Measurements from ENCODE around the gene ANKS1B. TPM values are rescaled to one million over a fixed set of nuclear protein-coding genes. Genes with fewer than 3 reads are reported as not detected.

Gene ANKS1B
- total and polyA plus RNA-seq, 10 of the 15 experiments (the other 5 are each of a cell fraction or from before 2014, with no cell fraction given) = 0.16 to 1.3 (median 0.82) TPM; not detected in 7

GRCh38 chr12:99911967-99912366 is 72.8 kb downstream of the ANKS1B start:
- ATAC-seq = peak; percentile 92
- ChIA-PET CTCF (no interaction called here), POLR2A (no interaction called here), RAD21 (ENCODE audit: unreplicated experiment) (no interaction called here), SMC1A (ENCODE audit: uncharacterized antibody, unreplicated experiment) (no interaction called here)
- Histone ChIP-seq H3K4me3 (no peak overlapping the region), H3K9me3 (replicated peaks; ENCODE audit: control insufficient read depth, insufficient read depth, low read length) (no peaks in the 10 kb centered on the region), H3K36me3 (ENCODE audit: control insufficient read depth in 2 of 2, insufficient read depth in 2 of 2, low read length in 1 of 2) (no peaks in the 10 kb centered on the region), H3K4me1 (ENCODE audit: control insufficient read depth, insufficient read depth, low read length) (no peaks in the 10 kb centered on the region), H2AFZ (ENCODE audit: control insufficient read depth, low read depth, low read length) (peak overlapping the region; percentile 33), H3K27me3 (replicated peaks in 1 of 2; ENCODE audit: control insufficient read depth in 2 of 2, insufficient read depth in 2 of 2, low read length in 1 of 2) (no peaks in the 10 kb centered on the region), H3K9ac (ENCODE audit: control insufficient read depth, insufficient read depth, low read length) (no peak overlapping the region), H4K20me1 (ENCODE audit: control insufficient read depth, insufficient read depth) (no peaks in the 10 kb centered on the region), H3K79me2 (ENCODE audit: control insufficient read depth, insufficient read depth, low read length) (no peaks in the 10 kb centered on the region), H3K27ac (ENCODE audit: control insufficient read depth, insufficient read depth) (peak overlapping the region; percentile 1; the same call in 1 of the 2 replicates), H3K4me2 (ENCODE audit: control insufficient read depth, insufficient read depth) (no peak overlapping the region)
- DNase-seq (ENCODE audit: low read depth, low spot score) = peak; percentile 36
- intact Hi-C loops (cut with micrococcal nuclease; ENCODE audit: unreplicated experiment) = no loop called here
- FAIRE-seq = peak; percentile 81
- TF ChIP-seq MTA2 (IDR thresholded peaks at IDR 0.05; ENCODE audit: low read depth) (peak; percentile 36; the same call in 1 of the 2 replicates), HDAC6 (IDR thresholded peaks at IDR 0.05; ENCODE audit: unreplicated experiment) (no peak), RB1 (IDR thresholded peaks at IDR 0.05; ENCODE audit: borderline replicate concordance) (no peak), PKNOX1 (IDR thresholded peaks at IDR 0.05) (peak; percentile 12; the same call in 1 of the 2 replicates)
- 94% methylated on average over 1 of the region's 1 CpG for WGBS (ENCODE audit: insufficient coverage, insufficient replicate concordance, low lambda C conversion rate, missing lambda C conversion rate)
- no TSS peak for BruUV-seq (replicated peaks)
- in situ Hi-C loops (cut with MboI) = no loop called here

- Histone ChIP-seq H3K27me3 (replicated peaks in 1 of 2; ENCODE audit: control insufficient read depth in 2 of 2, insufficient read depth in 2 of 2, low read length in 1 of 2) (no peaks in the 10 kb centered on the region), H3K4me1 (ENCODE audit: control insufficient read depth, insufficient read depth, low read length) (no peaks in the 10 kb centered on the region), H4K20me1 (ENCODE audit: control insufficient read depth, insufficient read depth) (no peaks in the 10 kb centered on the region), H3K4me3 (no peak overlapping the region), H3K9ac (ENCODE audit: control insufficient read depth, insufficient read depth, low read length) (no peak overlapping the region), H3K36me3 (ENCODE audit: control insufficient read depth in 2 of 2, insufficient read depth in 2 of 2, low read length in 1 of 2) (no peaks in the 10 kb centered on the region), H3K4me2 (ENCODE audit: control insufficient read depth, insufficient read depth) (no peak overlapping the region), H3K9me3 (replicated peaks; ENCODE audit: control insufficient read depth, insufficient read depth, low read length) (no peaks in the 10 kb centered on the region), H3K79me2 (ENCODE audit: control insufficient read depth, insufficient read depth, low read length) (no peaks in the 10 kb centered on the region), H3K27ac (ENCODE audit: control insufficient read depth, insufficient read depth) (no peak overlapping the region), H2AFZ (ENCODE audit: control insufficient read depth, low read depth, low read length) (no peak overlapping the region)
- 70% methylated on average over 3 of the region's 3 CpGs for WGBS (ENCODE audit: insufficient coverage, insufficient replicate concordance, low lambda C conversion rate, missing lambda C conversion rate)
- ChIA-PET SMC1A (ENCODE audit: uncharacterized antibody, unreplicated experiment) (interaction anchor here (0.9 kb wide), 1 partner anchor 9 kb away, joined by 4 read pairs; no protein-coding TSS in a partner anchor), RAD21 (ENCODE audit: unreplicated experiment) (no interaction called here), CTCF (no interaction called here), POLR2A (no interaction called here)
- no TSS peak for BruUV-seq (replicated peaks)
- in situ Hi-C loops (cut with MboI) = no loop called here
- intact Hi-C loops (cut with micrococcal nuclease; ENCODE audit: unreplicated experiment) = no loop called here
- FAIRE-seq (no peak), ATAC-seq (no peak), DNase-seq (ENCODE audit: low read depth, low spot score) (no peak)
- TF ChIP-seq STAT1 (conservative IDR thresholded peaks at IDR 0.05) (no peak), ZNF24 (IDR thresholded peaks at IDR 0.05) (no peak), NFXL1 (IDR thresholded peaks at IDR 0.05; ENCODE audit: borderline replicate concordance) (no peak), REST (IDR thresholded peaks at IDR 0.05; ENCODE audit: low read depth, low read length) (no peak), PKNOX1 (IDR thresholded peaks at IDR 0.05) (no peak), PAX8 (IDR thresholded peaks at IDR 0.05) (no peak), GABPA (IDR thresholded peaks at IDR 0.05; ENCODE audit: low read depth) (no peak), EGR1 (IDR thresholded peaks at IDR 0.05; ENCODE audit: borderline replicate concordance in 1 of 2, low read depth in 2 of 2, low read length in 2 of 2) (no peak), MXI1 (IDR thresholded peaks at IDR 0.05; ENCODE audit: low read depth, low read length) (no peak), RCOR1 (conservative IDR thresholded peaks at IDR 0.05; ENCODE audit: low read depth, low read length) (no peak)
Observed at GRCh38 chr12:99911081-99911480, 73.7 kb downstream of the ANKS1B start.
